PFSK-1 (cell line): ENCODE measurements around the gene RALGPS2.

Source experiments
- FOXP2 ChIP-seq: optimal IDR thresholded peaks from 2 replicates; pipeline ENCODE3; 2011; ENCODE audit warnings: borderline replicate concordance, control low read depth, inconsistent platforms; ENCODE audit not compliant: insufficient read depth; ENCODE audit errors: extremely low read length, extremely low read depth
- POLR2AphosphoS5 ChIP-seq: IDR thresholded peaks from 2 replicates; pipeline ENCODE4 v1.6.1; 2012; ENCODE audit warnings: low read depth, mild to moderate bottlenecking, control low read depth, low read length, moderate library complexity
- TAF1 ChIP-seq: IDR thresholded peaks from 2 replicates; pipeline ENCODE4 v1.6.1; 2012; ENCODE audit warnings: low read length, control low read depth, borderline replicate concordance; ENCODE audit not compliant: insufficient read depth
- TF ChIP-seq, protein P1 (sequence below), 2 experiments: IDR thresholded peaks; 2 replicates each; pipeline versions ENCODE4 v1.6.1 to v1.8.0; 2011 to 2012; ENCODE audit warnings: low read depth in 2 of 2, low read length in 2 of 2, control low read depth in 1 of 2, inconsistent platforms in 1 of 2, mild to moderate bottlenecking in 1 of 2, moderate library complexity in 1 of 2; ENCODE audit not compliant: insufficient read depth in 1 of 2

DNA sequence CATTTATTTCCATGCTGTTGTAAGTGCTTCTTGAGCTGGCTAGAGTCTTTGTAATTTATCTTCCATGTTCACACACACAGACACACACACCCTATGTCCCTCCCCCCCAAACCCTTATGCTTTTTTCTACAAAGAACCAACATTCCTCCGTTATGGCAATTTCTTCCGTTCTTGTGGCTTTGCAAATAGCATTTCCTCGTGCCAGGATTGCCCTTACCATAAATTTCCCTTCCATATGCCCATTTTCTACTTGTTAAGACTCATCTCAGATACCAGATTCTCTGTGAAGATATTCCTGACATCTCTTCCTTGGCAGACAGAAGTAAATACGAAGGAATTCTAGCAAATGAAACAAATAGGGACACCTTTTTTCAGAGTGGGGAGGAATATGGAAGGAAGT is 26.0 kb downstream of the RALGPS2 start:
- TF ChIP-seq FOXP2 (no peak), POLR2AphosphoS5 (no peak), TAF1 (no peak)
- TF ChIP-seq, protein P1, sequence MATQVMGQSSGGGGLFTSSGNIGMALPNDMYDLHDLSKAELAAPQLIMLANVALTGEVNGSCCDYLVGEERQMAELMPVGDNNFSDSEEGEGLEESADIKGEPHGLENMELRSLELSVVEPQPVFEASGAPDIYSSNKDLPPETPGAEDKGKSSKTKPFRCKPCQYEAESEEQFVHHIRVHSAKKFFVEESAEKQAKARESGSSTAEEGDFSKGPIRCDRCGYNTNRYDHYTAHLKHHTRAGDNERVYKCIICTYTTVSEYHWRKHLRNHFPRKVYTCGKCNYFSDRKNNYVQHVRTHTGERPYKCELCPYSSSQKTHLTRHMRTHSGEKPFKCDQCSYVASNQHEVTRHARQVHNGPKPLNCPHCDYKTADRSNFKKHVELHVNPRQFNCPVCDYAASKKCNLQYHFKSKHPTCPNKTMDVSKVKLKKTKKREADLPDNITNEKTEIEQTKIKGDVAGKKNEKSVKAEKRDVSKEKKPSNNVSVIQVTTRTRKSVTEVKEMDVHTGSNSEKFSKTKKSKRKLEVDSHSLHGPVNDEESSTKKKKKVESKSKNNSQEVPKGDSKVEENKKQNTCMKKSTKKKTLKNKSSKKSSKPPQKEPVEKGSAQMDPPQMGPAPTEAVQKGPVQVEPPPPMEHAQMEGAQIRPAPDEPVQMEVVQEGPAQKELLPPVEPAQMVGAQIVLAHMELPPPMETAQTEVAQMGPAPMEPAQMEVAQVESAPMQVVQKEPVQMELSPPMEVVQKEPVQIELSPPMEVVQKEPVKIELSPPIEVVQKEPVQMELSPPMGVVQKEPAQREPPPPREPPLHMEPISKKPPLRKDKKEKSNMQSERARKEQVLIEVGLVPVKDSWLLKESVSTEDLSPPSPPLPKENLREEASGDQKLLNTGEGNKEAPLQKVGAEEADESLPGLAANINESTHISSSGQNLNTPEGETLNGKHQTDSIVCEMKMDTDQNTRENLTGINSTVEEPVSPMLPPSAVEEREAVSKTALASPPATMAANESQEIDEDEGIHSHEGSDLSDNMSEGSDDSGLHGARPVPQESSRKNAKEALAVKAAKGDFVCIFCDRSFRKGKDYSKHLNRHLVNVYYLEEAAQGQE (IDR thresholded peaks at IDR 0.05; ENCODE audit: insufficient read depth in 1 of 2, low read depth in 2 of 2, low read length in 2 of 2) = no peak
